ENCODE data around the gene PAPPA. TPM values are rescaled to one million over a fixed set of nuclear protein-coding genes. Genes with fewer than 3 reads are reported as not detected.

PAPPA gene
- total RNA-seq, 1 experiment from 2014 or later = 0.22 TPM

GRCh38 chr9:116123171-116123570 is 30.4 kb upstream of the PAPPA start (continued):
- TF ChIP-seq ARID4B (CRISPR knock-in tag; IDR thresholded peaks at IDR 0.05; ENCODE audit: borderline replicate concordance) (no peak), MAX (CRISPR knock-in tag; IDR thresholded peaks at IDR 0.05) (no peak), SMAD4 (CRISPR knock-in tag; IDR thresholded peaks at IDR 0.05) (no peak), PRRX2 (CRISPR knock-in tag; IDR thresholded peaks at IDR 0.05) (no peak), SMAD3 (CRISPR knock-in tag; IDR thresholded peaks at IDR 0.05; ENCODE audit: borderline replicate concordance) (no peak), ZBTB43 (CRISPR knock-in tag; IDR thresholded peaks at IDR 0.05) (no peak), ZNF263 (CRISPR knock-in tag; IDR thresholded peaks at IDR 0.05; ENCODE audit: low read depth) (no peak)

GRCh38 chr9:116124472-116125040 is 29.0 kb upstream of the PAPPA start:
- ChIA-PET POLR2A (no interaction called here), CTCF (no interaction called here)

More at GRCh38 chr9:116124472-116125040, 29.0 kb upstream of the PAPPA start:
- ATAC-seq = no peak
- TF ChIP-seq ZNF138 (CRISPR knock-in tag; conservative IDR thresholded peaks at IDR 0.05) (no peak), MAX (CRISPR knock-in tag; IDR thresholded peaks at IDR 0.05) (no peak), USF2 (CRISPR knock-in tag; IDR thresholded peaks at IDR 0.05) (no peak), ZNF317 (CRISPR knock-in tag; IDR thresholded peaks at IDR 0.05; ENCODE audit: borderline replicate concordance, low read depth) (no peak), HMGA2 (CRISPR knock-in tag; IDR thresholded peaks at IDR 0.05) (no peak), USF1 (CRISPR knock-in tag; IDR thresholded peaks at IDR 0.05) (no peak), ZNF263 (CRISPR knock-in tag; IDR thresholded peaks at IDR 0.05; ENCODE audit: low read depth) (no peak), ZNF232 (CRISPR knock-in tag; IDR thresholded peaks at IDR 0.05) (no peak), ZNF219 (CRISPR knock-in tag; IDR thresholded peaks at IDR 0.05; ENCODE audit: borderline replicate concordance) (no peak), ATF1 (CRISPR knock-in tag; IDR thresholded peaks at IDR 0.05) (no peak), ATF3 (CRISPR knock-in tag; conservative IDR thresholded peaks at IDR 0.05) (no peak), ZBTB21 (CRISPR knock-in tag; IDR thresholded peaks at IDR 0.05; ENCODE audit: borderline replicate concordance) (no peak), E2F5 (CRISPR knock-in tag; IDR thresholded peaks at IDR 0.05) (no peak), ZNF396 (CRISPR knock-in tag; IDR thresholded peaks at IDR 0.05; ENCODE audit: borderline replicate concordance) (no peak), NFYB (CRISPR knock-in tag; conservative IDR thresholded peaks at IDR 0.05; ENCODE audit: low read depth) (no peak), ELF4 (CRISPR knock-in tag; IDR thresholded peaks at IDR 0.05; ENCODE audit: low read depth) (no peak)
- H3K36me3 Mint-ChIP-seq = no peaks in the 10 kb centered on the region
- peaks cover 9% of the 10 kb centered on the region for H3K9me3 Mint-ChIP-seq
- no peak overlapping the region for H3K27ac Mint-ChIP-seq
- DNase-seq (ENCODE audit: low spot score) = no peak
- peaks cover 10% of the 10 kb centered on the region for H3K27me3 Mint-ChIP-seq (ENCODE audit: low read depth)
- peaks cover 7% of the 10 kb centered on the region for H3K4me1 Mint-ChIP-seq
- no peak overlapping the region for H3K4me3 Mint-ChIP-seq

Data from WTC11 (cell line).